ENCODE results near the gene VHLL. TPM values are rescaled to one million over a fixed set of nuclear protein-coding genes. Genes with fewer than 3 reads are reported as not detected.

The VHLL gene
- total and polyA plus RNA-seq, 12 donors = not detected

DNA sequence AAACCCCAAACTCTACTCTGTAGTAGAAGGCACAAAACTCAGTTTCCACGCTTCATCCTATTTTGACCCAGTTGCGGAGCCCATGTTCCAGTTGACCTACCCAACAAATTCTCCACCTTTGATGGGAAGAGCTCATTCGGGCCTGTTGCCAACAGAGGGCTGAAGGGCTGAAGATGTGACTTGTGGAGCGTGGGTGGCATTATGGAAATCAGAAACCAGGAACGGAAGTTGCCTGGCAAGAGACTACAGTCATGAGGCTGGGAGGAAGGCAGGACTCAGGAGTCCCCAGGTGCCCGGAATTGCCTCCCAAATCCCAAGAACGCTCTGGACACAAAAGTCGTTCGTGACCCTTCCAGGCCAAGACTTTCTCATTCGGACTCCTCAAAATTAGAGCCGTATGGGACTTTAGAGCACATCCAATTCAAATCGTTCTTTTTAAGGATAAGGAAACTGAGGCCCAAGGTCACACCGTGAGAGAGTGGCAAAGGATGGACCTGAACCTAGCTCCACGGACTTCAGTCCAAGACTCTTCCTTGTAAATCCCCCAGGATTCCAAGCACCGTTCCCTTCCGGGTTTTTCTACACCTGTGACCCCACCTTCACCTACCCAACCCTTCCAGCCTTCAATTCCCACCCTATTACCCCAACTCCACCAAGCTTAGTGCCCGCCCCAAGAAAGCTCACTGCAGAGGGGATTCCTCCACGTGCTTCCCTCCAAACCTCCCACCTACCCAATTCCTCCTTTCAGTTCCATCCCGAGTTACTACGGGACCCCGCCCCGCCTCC is 17.2 kb downstream of the VHLL start:
- WGBS, 2 donors = 6 to 8% methylated on average over 22 of the region's 22 CpGs
- Histone ChIP-seq H3K4me1 (peaks cover 0 to 71% (median 28%) of the 10 kb centered on the region in 9 donors), H3K9me3 (no peaks in the 10 kb centered on the region), H3K27ac (peak overlapping the region; percentile 82 to 98 (median 92)), H3K36me3 (peaks cover 0 to 43% (median 15%) of the 10 kb centered on the region in 9 donors), H3K4me3 (peak overlapping the region; percentile 72 to 97 (median 88)), H3K27me3 (no peaks in the 10 kb centered on the region)
- TF ChIP-seq, protein P1, sequence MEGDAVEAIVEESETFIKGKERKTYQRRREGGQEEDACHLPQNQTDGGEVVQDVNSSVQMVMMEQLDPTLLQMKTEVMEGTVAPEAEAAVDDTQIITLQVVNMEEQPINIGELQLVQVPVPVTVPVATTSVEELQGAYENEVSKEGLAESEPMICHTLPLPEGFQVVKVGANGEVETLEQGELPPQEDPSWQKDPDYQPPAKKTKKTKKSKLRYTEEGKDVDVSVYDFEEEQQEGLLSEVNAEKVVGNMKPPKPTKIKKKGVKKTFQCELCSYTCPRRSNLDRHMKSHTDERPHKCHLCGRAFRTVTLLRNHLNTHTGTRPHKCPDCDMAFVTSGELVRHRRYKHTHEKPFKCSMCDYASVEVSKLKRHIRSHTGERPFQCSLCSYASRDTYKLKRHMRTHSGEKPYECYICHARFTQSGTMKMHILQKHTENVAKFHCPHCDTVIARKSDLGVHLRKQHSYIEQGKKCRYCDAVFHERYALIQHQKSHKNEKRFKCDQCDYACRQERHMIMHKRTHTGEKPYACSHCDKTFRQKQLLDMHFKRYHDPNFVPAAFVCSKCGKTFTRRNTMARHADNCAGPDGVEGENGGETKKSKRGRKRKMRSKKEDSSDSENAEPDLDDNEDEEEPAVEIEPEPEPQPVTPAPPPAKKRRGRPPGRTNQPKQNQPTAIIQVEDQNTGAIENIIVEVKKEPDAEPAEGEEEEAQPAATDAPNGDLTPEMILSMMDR (IDR thresholded peaks at IDR 0.05) = no peak
- ATAC-seq (peak in 7 of 8 donors; percentile 0 to 37 (median 3)), DNase-seq (peak in 1 of 2 donors; percentile 35)
- intact Hi-C loops (cut with DNase I) = no loop called here

DNA sequence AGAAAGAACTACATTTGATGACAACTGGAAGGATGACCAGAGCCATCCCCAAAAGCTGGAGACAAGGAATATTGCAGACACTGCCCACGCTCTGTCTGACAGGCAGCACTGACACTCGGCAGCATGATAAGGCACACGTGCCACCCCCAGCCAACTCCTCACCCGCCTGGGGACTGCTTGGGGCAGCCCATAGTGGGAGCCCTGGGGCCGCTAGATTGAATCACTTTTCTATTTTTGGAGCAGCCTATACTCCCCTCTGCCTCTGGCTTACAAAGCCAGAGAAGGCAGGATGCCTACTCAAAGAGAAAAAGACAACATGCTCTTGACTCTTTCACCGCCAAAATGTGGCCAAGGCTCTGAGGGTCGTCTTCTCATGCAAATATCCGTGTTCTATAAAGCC is 17.8 kb downstream of the VHLL start:
- H3K36me3 ChIP-seq = peaks cover 0 to 45% (median 21%) of the 10 kb centered on the region in 9 donors
- peak; percentile 52 to 87 (median 76) for ATAC-seq
- 9 to 13% methylated on average over 8 of the region's 8 CpGs for WGBS, 2 donors
- H3K27ac ChIP-seq = peak overlapping the region in 9 of 10 donors; percentile 85 to 98 (median 92)
- DNase-seq = peak; percentile 65 to 69
- H3K4me1 ChIP-seq = peaks cover 0 to 77% (median 28%) of the 10 kb centered on the region in 9 donors
- TF ChIP-seq, protein P1 (IDR thresholded peaks at IDR 0.05) = peak in 2 of 9 donors; percentile 15 to 22
- H3K4me3 ChIP-seq = peak overlapping the region in 9 of 10 donors; percentile 72 to 96 (median 87)
- H3K27me3 ChIP-seq = no peaks in the 10 kb centered on the region
- intact Hi-C loops (cut with DNase I) = no loop called here
- H3K9me3 ChIP-seq = no peaks in the 10 kb centered on the region

DNA sequence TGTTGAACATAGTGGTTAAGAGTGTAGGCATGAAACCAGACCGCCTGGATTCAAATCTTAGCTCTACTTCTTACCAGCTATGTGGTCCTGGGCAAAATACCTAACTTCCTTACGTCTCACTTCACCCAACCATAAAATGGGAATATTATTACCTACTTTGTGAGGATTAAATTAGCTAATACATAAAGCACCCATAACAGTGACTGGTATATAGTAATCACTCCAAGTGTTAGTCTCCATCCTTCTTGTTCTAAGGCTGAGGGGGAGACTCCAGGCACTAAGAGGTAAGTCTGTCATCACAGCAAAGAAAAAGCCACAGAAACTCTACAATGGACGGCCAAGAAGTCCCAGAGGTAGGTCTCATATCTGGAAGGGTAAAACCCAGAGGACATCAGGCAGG is 19.3 kb downstream of the VHLL start:
- intact Hi-C loops (cut with DNase I) = loop anchor here in 1 of 10 donors (5.0 kb wide), 1 partner anchor 38 kb away; the partner anchor contains the start of gene BGLAP
- ATAC-seq (no peak), DNase-seq (no peak)
- Histone ChIP-seq H3K36me3 (peaks cover 0 to 56% (median 35%) of the 10 kb centered on the region in 9 donors), H3K4me3 (no peak overlapping the region), H3K27me3 (no peaks in the 10 kb centered on the region), H3K9me3 (no peaks in the 10 kb centered on the region), H3K27ac (no peak overlapping the region), H3K4me1 (peaks cover 0 to 78% (median 28%) of the 10 kb centered on the region in 9 donors)
- 85 to 95% methylated on average over 3 of the region's 3 CpGs for WGBS, 2 donors
- TF ChIP-seq, protein P1 (IDR thresholded peaks at IDR 0.05) = no peak

DNA sequence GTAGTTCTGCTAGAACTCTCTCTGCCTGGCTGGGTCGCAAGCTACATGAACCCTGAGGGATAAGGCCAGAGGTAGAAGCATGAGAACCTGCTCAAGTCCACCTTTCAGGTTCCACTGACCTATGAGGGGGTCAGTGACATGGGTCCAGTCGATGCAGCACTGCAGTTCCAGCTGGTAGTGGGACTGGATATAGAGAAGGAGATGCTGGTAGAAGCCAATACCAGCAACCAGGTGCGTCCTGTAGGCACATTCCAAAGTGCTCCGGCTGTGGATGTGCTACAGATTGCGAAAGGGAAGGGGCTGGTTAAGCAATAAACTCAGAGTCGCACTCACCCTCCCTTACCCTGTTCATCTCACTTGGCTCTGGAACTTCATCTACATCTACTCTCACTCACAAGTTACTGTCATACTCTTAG is 22.1 kb downstream of the VHLL start:
- peak in 1 of 8 donors; percentile 8 for ATAC-seq

More for the DNA sequence above, 22.1 kb downstream of the VHLL start:
- Histone ChIP-seq H3K4me1 (peaks cover 0 to 58% (median 21%) of the 10 kb centered on the region in 9 donors), H3K27me3 (no peaks in the 10 kb centered on the region), H3K36me3 (peaks cover 0 to 85% (median 63%) of the 10 kb centered on the region in 9 donors), H3K27ac (peak overlapping the region in 1 of 10 donors; percentile 72), H3K4me3 (no peak overlapping the region), H3K9me3 (no peaks in the 10 kb centered on the region)
- TF ChIP-seq, protein P1 (IDR thresholded peaks at IDR 0.05) = no peak
- intact Hi-C loops (cut with DNase I) = loop anchor here in 1 of 10 donors (5.0 kb wide), 1 partner anchor 35 kb away; the partner anchor contains the start of gene BGLAP
- no peak for DNase-seq
- 72 to 95% methylated on average over 6 of the region's 6 CpGs for WGBS, 2 donors
